Measurements from ENCODE around the gene SAMD14.
A peak's percentile ranks its signal among the peaks of the same experiment; 100 is the strongest.

SAMD14 gene

DNA sequence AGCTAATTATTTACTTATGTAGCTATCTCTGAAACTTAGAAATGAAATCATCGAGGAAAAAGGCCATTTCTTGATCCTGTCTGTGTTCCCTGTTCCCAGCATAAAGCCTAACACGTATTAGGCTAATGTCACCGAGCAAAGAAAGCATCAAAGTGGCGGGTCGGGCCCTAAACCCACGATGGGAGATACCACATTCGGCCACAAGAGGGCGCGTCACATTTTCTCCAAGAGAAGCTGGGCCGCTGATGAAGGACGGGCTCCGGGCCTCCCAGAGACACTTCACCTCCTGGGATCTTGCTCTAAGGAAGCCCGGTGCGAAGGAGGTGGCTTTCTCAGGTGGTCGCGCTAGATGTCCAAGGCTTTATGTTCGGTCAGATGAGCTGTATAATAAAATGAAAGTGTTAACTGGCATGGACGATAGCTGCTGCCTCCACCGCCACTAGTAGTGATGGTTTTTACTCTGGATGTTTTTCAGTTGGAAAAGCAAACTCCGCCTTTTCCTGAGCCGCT is 35.7 kb downstream of the SAMD14 start:
- DNase-seq: peak; percentile 84

DNA sequence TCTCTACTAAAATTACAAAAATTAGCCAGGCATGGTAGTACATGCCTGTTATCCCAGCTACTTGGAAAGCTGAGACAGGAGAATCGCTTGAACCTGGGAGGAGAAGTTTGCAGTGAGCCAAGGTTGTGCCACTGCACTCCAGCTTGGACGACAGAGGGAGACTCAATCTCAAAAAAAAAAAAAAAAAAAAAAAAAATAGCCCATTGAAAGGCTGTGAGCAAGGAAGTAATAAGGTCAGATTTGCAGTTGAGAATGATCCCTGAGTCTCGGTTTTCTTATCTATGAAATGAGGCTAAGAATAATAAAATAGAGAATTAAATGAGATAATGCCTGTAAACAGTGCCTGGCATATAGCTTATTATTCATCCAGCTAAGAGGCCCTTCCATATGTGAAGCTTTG is 36.2 kb downstream of the SAMD14 start:
- DNase-seq: no peak

DNA sequence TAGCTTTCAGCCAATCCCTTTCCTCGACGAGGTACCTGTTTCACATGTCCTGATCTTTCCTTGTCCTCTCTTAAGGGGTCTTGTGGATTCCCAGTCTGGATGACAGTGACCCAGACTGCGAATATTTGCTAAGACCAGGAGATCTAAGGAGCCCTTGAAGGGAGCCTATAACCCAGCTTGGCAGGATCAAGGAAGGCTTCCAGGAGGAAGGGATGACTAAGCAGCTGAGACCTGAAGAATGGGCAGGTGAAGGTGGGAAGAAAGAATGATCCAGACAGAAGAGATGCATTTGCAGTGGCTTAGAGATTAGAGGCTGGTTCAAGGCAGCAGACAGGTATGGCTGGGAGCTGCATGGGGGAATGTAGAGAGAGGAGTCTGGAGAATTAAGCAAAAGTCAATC is 36.7 kb downstream of the SAMD14 start:
- no peak for DNase-seq

GRCh38 chr17:50091918-50092285 is 38.1 kb downstream of the SAMD14 start:
- no peak for DNase-seq

- no peak for DNase-seq
Observed at GRCh38 chr17:50090971-50091917, 38.7 kb downstream of the SAMD14 start.

DNA sequence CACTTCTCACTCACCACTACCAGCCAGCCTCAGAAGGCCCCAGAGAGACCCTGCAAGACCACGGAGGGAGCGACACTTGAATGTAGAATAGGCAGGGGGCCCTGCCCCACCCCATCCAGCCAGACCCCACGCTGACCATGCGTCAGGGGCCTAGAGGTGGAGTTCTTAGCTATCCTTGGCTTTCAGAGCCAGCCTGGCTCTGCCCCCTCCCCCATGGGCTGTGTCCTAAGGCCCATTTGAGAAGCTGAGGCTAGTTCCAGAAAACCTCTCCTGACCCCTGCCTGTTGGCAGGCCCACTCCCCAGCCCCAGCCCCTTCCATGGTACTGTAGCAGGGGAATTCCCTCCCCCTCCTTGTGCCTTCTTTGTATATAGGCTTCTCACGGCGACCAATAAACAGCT is 39.9 kb downstream of the SAMD14 start:
- DNase-seq: no peak

- DNase-seq: no peak
Observed at GRCh38 chr17:50088952-50089825, 40.8 kb downstream of the SAMD14 start.

GRCh38 chr17:50087912-50088405 is 42.0 kb downstream of the SAMD14 start:
- DNase-seq: no peak

DNA sequence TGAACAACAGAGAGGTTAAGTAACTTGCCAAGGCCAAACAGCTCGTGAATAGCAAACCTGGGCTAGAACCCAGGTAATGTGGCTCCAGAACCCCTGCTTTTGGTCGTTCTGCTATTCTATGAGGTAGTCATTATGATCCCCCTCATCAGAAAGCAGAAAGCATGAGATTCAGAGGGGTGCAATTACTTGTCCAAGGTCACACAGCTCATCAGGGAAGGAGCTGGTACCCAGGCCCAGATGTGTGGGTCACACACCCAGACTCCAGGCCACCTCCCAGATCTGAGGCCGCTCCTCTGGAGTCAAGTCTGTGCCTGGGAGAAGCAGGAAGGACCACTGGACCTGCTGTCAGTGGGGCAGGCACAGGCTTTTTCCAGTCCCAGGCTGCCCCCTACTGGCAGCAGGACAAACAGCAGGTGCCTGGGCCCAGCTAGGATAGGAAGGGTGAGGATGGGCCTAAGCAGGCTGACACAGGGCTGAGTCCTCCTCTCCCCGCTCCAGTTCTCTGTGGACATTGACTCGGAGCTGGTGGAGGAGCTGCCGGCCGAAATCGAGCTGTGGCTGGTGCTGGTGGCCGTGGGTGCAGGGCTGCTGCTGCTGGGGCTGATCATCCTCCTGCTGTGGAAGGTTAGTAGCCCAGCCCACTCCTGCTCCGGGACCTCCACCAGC is 42.6 kb downstream of the SAMD14 start:
- DNase-seq: peak; percentile 54

DNA sequence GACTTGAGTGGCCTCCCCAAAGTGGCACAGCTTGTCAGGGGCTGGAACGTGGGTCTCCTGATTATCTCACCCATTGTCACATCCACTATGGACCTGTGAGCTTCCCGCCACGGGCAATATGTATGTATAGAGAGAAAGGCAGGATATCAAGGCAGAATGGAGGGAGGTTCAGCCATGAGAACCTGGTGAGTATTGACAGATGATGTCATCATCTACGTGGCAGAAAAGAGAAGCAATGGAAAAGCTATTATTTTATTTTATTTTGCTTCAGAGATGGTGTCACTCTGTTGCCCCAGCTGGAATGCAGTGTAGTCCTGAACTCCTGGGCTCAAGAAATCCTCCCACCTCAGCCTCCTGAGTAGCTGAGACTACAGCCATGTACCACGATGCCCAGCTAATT is 48.2 kb downstream of the SAMD14 start:
- no peak for DNase-seq

- no peak for DNase-seq
Observed at GRCh38 chr17:50080827-50081226, 49.1 kb downstream of the SAMD14 start.

- DNase-seq: no peak
Observed at GRCh38 chr17:50080096-50080480, 49.9 kb downstream of the SAMD14 start.

GRCh38 chr17:50079334-50080095 is 50.4 kb downstream of the SAMD14 start:
- peak; percentile 68 for DNase-seq

DNA sequence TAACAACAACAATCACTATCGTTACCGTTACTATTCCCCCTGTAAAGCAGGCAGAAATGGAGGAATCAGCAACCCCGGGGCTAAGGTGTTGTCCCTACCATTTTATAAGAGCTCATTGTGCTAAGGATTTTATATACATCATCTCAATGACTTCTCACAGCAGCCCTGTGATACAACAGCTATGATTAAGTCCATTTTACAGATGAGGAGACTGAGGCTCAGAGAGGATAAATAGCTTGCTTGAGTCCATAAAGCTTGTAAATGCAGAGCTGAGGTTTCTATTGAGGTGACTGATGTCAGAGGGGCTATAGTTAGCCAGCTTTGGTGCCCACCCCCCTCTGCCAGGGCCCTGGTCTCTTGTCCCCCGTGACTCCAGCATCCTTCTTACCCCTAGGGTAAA is 51.5 kb downstream of the SAMD14 start:
- no peak for DNase-seq

GRCh38 chr17:50076591-50077235 is 53.2 kb downstream of the SAMD14 start:
- peak; percentile 60 for DNase-seq

DNA sequence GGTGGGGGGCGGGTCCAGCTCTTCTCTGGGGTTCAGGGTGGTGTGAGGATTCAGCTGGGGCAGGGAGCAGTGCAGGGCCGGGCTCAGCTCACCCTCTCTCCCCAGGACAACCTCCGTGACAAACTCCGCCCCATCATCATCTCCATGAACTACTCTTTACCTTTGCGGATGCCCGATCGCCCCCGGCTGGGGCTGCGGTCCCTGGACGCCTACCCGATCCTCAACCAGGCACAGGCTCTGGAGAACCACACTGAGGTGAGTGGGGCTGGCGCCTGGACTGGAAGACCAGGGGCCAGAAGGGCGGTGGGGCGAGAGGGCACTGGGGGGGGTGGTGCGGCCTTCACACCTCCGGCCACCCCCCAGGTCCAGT is 53.8 kb downstream of the SAMD14 start:
- no peak for DNase-seq

DNA sequence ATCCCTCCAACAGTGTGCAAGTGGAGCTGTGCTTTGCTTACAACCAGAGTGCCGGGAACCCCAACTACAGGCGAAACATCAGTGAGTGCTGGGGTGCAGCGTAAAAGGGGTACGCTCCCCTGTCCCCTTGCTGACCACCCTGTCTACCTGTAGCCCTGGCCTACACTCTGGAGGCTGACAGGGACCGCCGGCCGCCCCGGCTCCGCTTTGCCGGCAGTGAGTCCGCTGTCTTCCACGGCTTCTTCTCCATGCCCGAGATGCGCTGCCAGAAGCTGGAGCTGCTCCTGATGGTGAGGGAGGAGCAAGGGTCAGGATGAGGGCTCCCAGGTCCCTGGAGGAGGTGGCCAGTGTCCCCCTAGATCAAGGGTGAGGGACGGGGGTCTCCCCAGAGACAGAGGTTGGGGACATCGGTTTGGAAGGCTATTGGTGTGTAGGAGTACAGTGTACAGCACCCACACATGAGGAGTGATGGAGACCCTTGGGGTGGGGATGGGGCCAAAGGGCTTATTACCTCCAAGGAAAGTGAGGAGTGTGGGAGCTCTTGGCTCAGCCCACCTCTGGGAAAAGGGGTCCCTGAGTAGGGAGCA is 54.4 kb downstream of the SAMD14 start:
- DNase-seq: no peak

GRCh38 chr17:50074227-50074626 is 55.7 kb downstream of the SAMD14 start:
- no peak for DNase-seq

DNA sequence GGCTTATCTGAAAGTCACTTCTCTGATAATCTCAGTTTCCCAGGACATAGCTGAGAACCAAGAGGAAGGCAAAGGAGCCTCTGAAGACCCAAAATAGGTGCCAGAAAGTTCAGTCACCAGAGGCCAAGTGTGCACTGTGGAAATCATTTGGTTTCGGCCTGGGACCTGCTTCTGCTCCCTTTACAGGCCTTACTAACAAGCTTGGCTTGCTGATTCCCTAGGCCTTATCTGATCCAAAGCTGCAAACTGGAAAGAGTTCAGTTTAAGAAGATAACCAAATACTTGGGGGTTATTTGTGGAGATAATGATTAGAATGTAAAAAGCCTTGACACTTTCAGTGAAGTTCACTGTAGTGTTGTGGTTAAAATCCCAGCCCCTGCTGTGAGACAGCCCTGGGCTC is 57.0 kb downstream of the SAMD14 start:
- DNase-seq: no peak

GRCh38 chr17:50072130-50072529 is 57.8 kb downstream of the SAMD14 start:
- no peak for DNase-seq

- DNase-seq: no peak
Observed at GRCh38 chr17:50071692-50072091, 58.3 kb downstream of the SAMD14 start.

All from NCI-H526 treated with DMSO at 0.1 percent for 48 hours (cell line).